Suprapubic skin (tissue), 4 donors: ENCODE results near the gene BGLAP.

ENCODE experiments used
- EP300 ChIP-seq: sonication (generic); formaldehyde crosslinking; IDR thresholded peaks from one replicate; pipeline ENCODE4 v1.6.1; 2017; ENCODE audit warnings: antibody characterized with exemption
- POLR2A ChIP-seq, 2 donors: fragments of 450-650 bp; IDR thresholded peaks; one replicate each; pipeline ENCODE4 v1.6.1; 2017; ENCODE audit warnings: antibody characterized with exemption in 2 of 2, mild to moderate bottlenecking in 2 of 2, moderate library complexity in 2 of 2
- POLR2AphosphoS5 ChIP-seq, 3 donors: sonication (generic); formaldehyde crosslinking; IDR thresholded peaks; one replicate each; pipeline ENCODE4 v1.6.1; 2017; ENCODE audit warnings: antibody characterized with exemption in 3 of 3
- TF ChIP-seq, protein P1 (sequence below), 2 donors: fragments of 200-600 bp in 1 of 2; fragments of 450-650 bp in 1 of 2; sonication (generic) in 1 of 2; IDR thresholded peaks; one replicate each; pipeline ENCODE4 v1.5.1; 2016 to 2019; ENCODE audit warnings: antibody characterized with exemption in 2 of 2, mild to moderate bottlenecking in 1 of 2, moderate library complexity in 1 of 2

DNA sequence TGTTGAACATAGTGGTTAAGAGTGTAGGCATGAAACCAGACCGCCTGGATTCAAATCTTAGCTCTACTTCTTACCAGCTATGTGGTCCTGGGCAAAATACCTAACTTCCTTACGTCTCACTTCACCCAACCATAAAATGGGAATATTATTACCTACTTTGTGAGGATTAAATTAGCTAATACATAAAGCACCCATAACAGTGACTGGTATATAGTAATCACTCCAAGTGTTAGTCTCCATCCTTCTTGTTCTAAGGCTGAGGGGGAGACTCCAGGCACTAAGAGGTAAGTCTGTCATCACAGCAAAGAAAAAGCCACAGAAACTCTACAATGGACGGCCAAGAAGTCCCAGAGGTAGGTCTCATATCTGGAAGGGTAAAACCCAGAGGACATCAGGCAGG lies 37.9 kb downstream of the BGLAP start:
- TF ChIP-seq, protein P1, sequence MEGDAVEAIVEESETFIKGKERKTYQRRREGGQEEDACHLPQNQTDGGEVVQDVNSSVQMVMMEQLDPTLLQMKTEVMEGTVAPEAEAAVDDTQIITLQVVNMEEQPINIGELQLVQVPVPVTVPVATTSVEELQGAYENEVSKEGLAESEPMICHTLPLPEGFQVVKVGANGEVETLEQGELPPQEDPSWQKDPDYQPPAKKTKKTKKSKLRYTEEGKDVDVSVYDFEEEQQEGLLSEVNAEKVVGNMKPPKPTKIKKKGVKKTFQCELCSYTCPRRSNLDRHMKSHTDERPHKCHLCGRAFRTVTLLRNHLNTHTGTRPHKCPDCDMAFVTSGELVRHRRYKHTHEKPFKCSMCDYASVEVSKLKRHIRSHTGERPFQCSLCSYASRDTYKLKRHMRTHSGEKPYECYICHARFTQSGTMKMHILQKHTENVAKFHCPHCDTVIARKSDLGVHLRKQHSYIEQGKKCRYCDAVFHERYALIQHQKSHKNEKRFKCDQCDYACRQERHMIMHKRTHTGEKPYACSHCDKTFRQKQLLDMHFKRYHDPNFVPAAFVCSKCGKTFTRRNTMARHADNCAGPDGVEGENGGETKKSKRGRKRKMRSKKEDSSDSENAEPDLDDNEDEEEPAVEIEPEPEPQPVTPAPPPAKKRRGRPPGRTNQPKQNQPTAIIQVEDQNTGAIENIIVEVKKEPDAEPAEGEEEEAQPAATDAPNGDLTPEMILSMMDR (IDR thresholded peaks at IDR 0.05) = no peak
- TF ChIP-seq POLR2A (IDR thresholded peaks at IDR 0.05) = no peak
- TF ChIP-seq POLR2AphosphoS5 (IDR thresholded peaks at IDR 0.05) = no peak
- no peak for TF ChIP-seq EP300
